Prostate gland (tissue), 2 donors: ENCODE measurements around the gene MGST3. TPM values are rescaled to one million over a fixed set of nuclear protein-coding genes. Genes with fewer than 3 reads are reported as not detected.

Experiments
- DNase-seq: peaks from one replicate; pipeline ENCODE4 v3.0.0-alpha.2; 2019; ENCODE audit warnings: low spot score
- H3K27ac ChIP-seq, 2 donors: fragments of 200-600 bp; sonication (generic); 2 replicates each; pipeline ENCODE4 v1.5.1; 2017 to 2019
- H3K27me3 ChIP-seq: fragments of 200-600 bp; sonication (generic); replicated peaks from 2 replicates; pipeline ENCODE4 v1.5.1; 2019; ENCODE audit not compliant: insufficient read depth
- H3K36me3 ChIP-seq, 2 donors: fragments of 200-600 bp; sonication (generic); 1 replicate in 1 of 2; 2 replicates in 1 of 2; pipeline versions ENCODE4 v1.5.1 to v1.8.1; 2017 to 2019
- H3K4me1 ChIP-seq: fragments of 200-600 bp; sonication (generic); replicated peaks from 2 replicates; pipeline ENCODE4 v1.5.1; 2019
- H3K4me3 ChIP-seq, 2 donors: fragments of 200-600 bp; sonication (generic); 2 replicates each; pipeline ENCODE4 v1.5.1; 2017 to 2019
- H3K9me3 ChIP-seq: fragments of 200-600 bp; sonication (generic); 2 replicates; pipeline ENCODE4 v1.5.1; 2017
- CTCF ChIP-seq, 4 experiments: fragments of 200-600 bp in 2 of 4; fragments of 450-650 bp in 2 of 4; sonication (generic) in 2 of 4; IDR thresholded peaks; 1 replicate in 3 of 4; 2 replicates in 1 of 4; pipeline ENCODE4 v1.5.1; 2016 to 2019; ENCODE audit warnings: antibody characterized with exemption in 4 of 4, mild to moderate bottlenecking in 2 of 4, moderate library complexity in 2 of 4
- POLR2A ChIP-seq: fragments of 450-650 bp; IDR thresholded peaks from one replicate; pipeline ENCODE4 v1.6.1; 2016; ENCODE audit warnings: antibody characterized with exemption, mild to moderate bottlenecking
- POLR2AphosphoS5 ChIP-seq: sonication (generic); formaldehyde crosslinking; IDR thresholded peaks from one replicate; pipeline ENCODE4 v1.6.1; 2017; ENCODE audit warnings: antibody characterized with exemption
- WGBS: methylation state at CpG from one replicate; pipeline ENCODE4 v1.1.5; 2018; 5-methylcytosine and 5-hydroxymethylcytosine counted together
- intact Hi-C: fragments of 100-400 bp; cut with DNase I; formaldehyde crosslinking; loops from one replicate; pipeline ENCODE4 v1.14.2; 2022
- total RNA-seq, 2 donors: library from RNA; depleted of rRNA; stranded (reverse); fragments of >200 nt; gene quantifications; one replicate each; pipeline ENCODE4 v1.1.0, GENCODE V29; 2016

The MGST3 gene
- total RNA-seq, 2 donors from 2014 or later: 209 to 270 TPM

DNA sequence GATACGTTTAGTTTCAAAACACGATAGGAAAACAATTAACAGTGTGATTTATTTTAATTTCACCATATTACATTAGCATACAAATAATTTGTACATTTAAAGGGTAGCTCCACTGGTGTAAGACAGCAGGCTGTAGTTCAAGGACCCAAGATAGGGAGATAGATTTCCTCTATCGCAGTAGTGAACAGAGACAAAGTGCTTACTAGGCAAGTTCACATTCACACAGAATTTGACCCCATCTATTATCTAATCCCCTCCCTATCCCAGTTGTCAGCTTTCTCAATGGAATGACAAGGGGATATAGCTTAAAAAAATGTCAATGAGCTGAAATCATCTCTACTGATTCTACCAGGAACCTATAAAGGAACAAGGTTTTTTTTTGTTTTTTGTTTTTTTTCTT is 31.2 kb downstream of the MGST3 start:
- no peak for TF ChIP-seq POLR2AphosphoS5
- no peak for TF ChIP-seq POLR2A
- no peak for TF ChIP-seq CTCF (IDR thresholded peaks at IDR 0.05)
- intact Hi-C loops: no loop called here
- Histone ChIP-seq H3K36me3 (peaks cover 2 to 5% of the 10 kb centered on the region in 2 donors), H3K27ac (no peak overlapping the region), H3K4me1 (no peaks in the 10 kb centered on the region), H3K27me3 (no peaks in the 10 kb centered on the region), H3K9me3 (no peaks in the 10 kb centered on the region), H3K4me3 (no peak overlapping the region)
- 88% methylated on average over 3 of the region's 3 CpGs for WGBS
- DNase-seq: no peak

DNA sequence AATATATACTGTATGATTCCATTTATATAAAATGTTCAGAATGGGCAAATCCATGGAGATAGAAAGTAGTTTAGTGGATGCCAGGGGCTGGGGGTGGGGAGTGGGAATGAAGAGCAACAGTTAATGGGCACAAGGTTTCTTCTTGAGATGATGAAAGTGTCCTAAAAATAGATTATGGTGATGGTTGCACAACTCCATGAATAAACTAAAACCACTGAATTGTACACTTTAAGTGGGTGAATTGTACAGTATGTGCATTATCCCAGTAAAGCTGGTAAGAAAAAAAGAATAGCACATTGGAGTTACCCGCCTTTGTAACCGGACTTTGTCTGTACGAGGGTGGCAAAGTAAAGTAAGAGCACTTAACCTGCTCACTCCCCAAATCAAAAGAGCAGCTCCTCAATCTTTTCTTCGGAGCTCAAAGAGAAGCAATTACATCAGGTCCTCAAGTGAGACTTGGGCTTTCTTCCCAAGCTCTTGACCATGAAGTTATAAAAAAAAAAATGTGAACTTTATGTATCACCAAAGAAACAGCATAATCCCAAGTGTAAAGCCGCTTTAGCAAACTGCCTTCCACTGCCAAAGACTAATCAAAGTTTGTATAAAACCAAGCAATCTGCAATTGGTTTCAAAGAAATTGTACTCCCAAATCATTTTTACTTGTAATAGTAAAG is 35.3 kb downstream of the MGST3 start:
- intact Hi-C loops: no loop called here
- H3K9me3 ChIP-seq: no peaks in the 10 kb centered on the region
- no peak for DNase-seq
- peaks cover 2 to 7% of the 10 kb centered on the region in 2 donors for H3K36me3 ChIP-seq
- no peak overlapping the region for H3K27ac ChIP-seq
- no peaks in the 10 kb centered on the region for H3K27me3 ChIP-seq
- WGBS: 74% methylated on average over 5 of the region's 5 CpGs
- H3K4me3 ChIP-seq: no peak overlapping the region
- TF ChIP-seq CTCF (IDR thresholded peaks at IDR 0.05) (no peak), POLR2A (no peak), POLR2AphosphoS5 (no peak)
- no peaks in the 10 kb centered on the region for H3K4me1 ChIP-seq

DNA sequence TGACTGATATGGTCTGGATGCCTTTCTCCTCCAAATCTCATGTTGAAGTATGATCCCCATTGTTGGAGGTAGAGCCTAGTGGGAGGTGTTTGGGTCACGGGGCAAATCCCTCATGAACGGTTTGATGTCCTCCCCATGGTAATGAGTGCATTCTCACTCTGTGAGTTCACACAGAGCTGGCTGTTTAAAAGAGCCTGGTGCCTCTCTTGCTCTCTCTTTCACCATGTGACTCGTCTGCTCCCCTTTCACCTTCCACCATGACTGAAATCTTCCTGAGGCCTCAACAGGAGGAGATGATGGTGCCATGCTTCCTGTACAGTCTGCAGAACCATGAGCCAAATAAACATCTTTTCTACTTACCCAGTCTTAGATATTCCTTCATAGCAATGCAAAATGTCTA is 37.1 kb downstream of the MGST3 start:
- H3K27me3 ChIP-seq: no peaks in the 10 kb centered on the region
- intact Hi-C loops: no loop called here
- peaks cover 2 to 7% of the 10 kb centered on the region in 2 donors for H3K36me3 ChIP-seq

DNA sequence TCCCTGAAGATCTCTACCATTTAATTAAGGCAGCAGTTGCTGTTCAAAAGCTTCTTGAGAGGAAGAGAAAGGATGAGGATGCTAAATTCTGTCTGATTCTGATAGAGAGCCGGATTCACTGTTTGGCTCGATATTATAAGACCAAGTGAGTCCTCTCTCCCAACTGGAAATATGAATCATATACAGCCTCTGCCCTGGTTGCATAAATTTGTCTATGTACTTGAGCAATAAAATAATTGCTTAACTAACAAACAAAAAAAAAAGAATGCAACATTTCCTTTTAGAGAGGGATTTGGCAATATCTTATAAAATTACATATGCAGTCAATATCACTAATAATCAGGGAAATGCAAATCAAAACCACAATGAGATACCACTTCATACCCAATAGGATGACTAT is 40.5 kb downstream of the MGST3 start:
- H3K4me3 ChIP-seq: no peak overlapping the region
- 68% methylated on average over 2 of the region's 2 CpGs for WGBS
- intact Hi-C loops: no loop called here
- no peak for DNase-seq
- H3K4me1 ChIP-seq: no peaks in the 10 kb centered on the region
- TF ChIP-seq POLR2AphosphoS5 (no peak), POLR2A (no peak)
- H3K36me3 ChIP-seq: peaks cover 0 to 7% of the 10 kb centered on the region in 2 donors
- no peak overlapping the region for H3K27ac ChIP-seq
- H3K27me3 ChIP-seq: no peaks in the 10 kb centered on the region
- H3K9me3 ChIP-seq: no peaks in the 10 kb centered on the region

More for the DNA sequence above, 37.1 kb downstream of the MGST3 start:
- Histone ChIP-seq H3K9me3 (no peaks in the 10 kb centered on the region), H3K4me1 (no peaks in the 10 kb centered on the region), H3K27ac (no peak overlapping the region), H3K4me3 (no peak overlapping the region)
- TF ChIP-seq POLR2A: no peak
- TF ChIP-seq CTCF (IDR thresholded peaks at IDR 0.05): no peak
- TF ChIP-seq POLR2AphosphoS5: no peak
- no peak for DNase-seq
- WGBS: 93% methylated on average over 3 of the region's 3 CpGs

- Histone ChIP-seq H3K4me1 (no peaks in the 10 kb centered on the region), H3K9me3 (no peaks in the 10 kb centered on the region), H3K4me3 (no peak overlapping the region), H3K36me3 (peaks cover 0 to 13% of the 10 kb centered on the region in 2 donors), H3K27me3 (no peaks in the 10 kb centered on the region), H3K27ac (no peak overlapping the region)
- 91% methylated on average over 8 of the region's 8 CpGs for WGBS
- intact Hi-C loops: no loop called here
- no peak for TF ChIP-seq POLR2A
- TF ChIP-seq POLR2AphosphoS5: no peak
- no peak for TF ChIP-seq CTCF (IDR thresholded peaks at IDR 0.05)
- no peak for DNase-seq
These were observed 43.6 kb downstream of the MGST3 start for GRCh38 chr1:165674599-165674998.
